ENCODE data around the gene ATP6V1E1.
"Not testable (repeated sequence)": the region's sequence is repeated elsewhere in the genome, so short reads cannot be mapped to it uniquely, and the experiment has no call there.

ATP6V1E1 gene

GRCh38 chr22:17583151-17583550 lies 45.4 kb downstream of the ATP6V1E1 start:
- in situ Hi-C loops (cut with HindIII; ENCODE audit: low sequenced_read_pairs), result no loop called here

GRCh38 chr22:17581631-17582030 lies 46.9 kb downstream of the ATP6V1E1 start:
- in situ Hi-C loops (cut with HindIII; ENCODE audit: low sequenced_read_pairs), result no loop called here

- in situ Hi-C loops (cut with HindIII; ENCODE audit: low sequenced_read_pairs), result no loop called here
Observed at GRCh38 chr22:17581056-17581455, 47.5 kb downstream of the ATP6V1E1 start.

GRCh38 chr22:17580441-17581031 lies 48.0 kb downstream of the ATP6V1E1 start:
- in situ Hi-C loops (cut with HindIII; ENCODE audit: low sequenced_read_pairs), result no loop called here

GRCh38 chr22:17579535-17579981 lies 49.0 kb downstream of the ATP6V1E1 start:
- in situ Hi-C loops (cut with HindIII; ENCODE audit: low sequenced_read_pairs), result no loop called here

- in situ Hi-C loops (cut with HindIII; ENCODE audit: low sequenced_read_pairs), result no loop called here
Observed at GRCh38 chr22:17578136-17578754, 50.3 kb downstream of the ATP6V1E1 start.

- in situ Hi-C loops (cut with HindIII; ENCODE audit: low sequenced_read_pairs), result no loop called here
Observed at GRCh38 chr22:17576470-17576869, 52.1 kb downstream of the ATP6V1E1 start.

- in situ Hi-C loops (cut with HindIII; ENCODE audit: low sequenced_read_pairs), result no loop called here
Observed at GRCh38 chr22:17575681-17576080, 52.9 kb downstream of the ATP6V1E1 start.

GRCh38 chr22:17575151-17575550 lies 53.4 kb downstream of the ATP6V1E1 start:
- in situ Hi-C loops (cut with HindIII; ENCODE audit: low sequenced_read_pairs), result no loop called here

- in situ Hi-C loops (cut with HindIII; ENCODE audit: low sequenced_read_pairs), result no loop called here
Observed at GRCh38 chr22:17570851-17571631, 57.5 kb downstream of the ATP6V1E1 start.

- in situ Hi-C loops (cut with HindIII; ENCODE audit: low sequenced_read_pairs), result no loop called here
Observed at GRCh38 chr22:17569971-17570511, 58.5 kb downstream of the ATP6V1E1 start.

GRCh38 chr22:17566776-17567175 lies 61.8 kb downstream of the ATP6V1E1 start:
- in situ Hi-C loops (cut with HindIII; ENCODE audit: low sequenced_read_pairs), result no loop called here

- in situ Hi-C loops (cut with HindIII; ENCODE audit: low sequenced_read_pairs), result not testable (repeated sequence)
Observed at GRCh38 chr22:17566016-17566687, 62.4 kb downstream of the ATP6V1E1 start.

- in situ Hi-C loops (cut with HindIII; ENCODE audit: low sequenced_read_pairs), result no loop called here
Observed at GRCh38 chr22:17563936-17564391, 64.6 kb downstream of the ATP6V1E1 start.

GRCh38 chr22:17562906-17563870 lies 65.4 kb downstream of the ATP6V1E1 start, which contains the start of gene SLC25A18:
TSS of gene SLC25A18 (plus strand) at chr22:17563498. CDS start at chr22:17579945, 16,447 bp downstream.
- in situ Hi-C loops (cut with HindIII; ENCODE audit: low sequenced_read_pairs), result no loop called here

- in situ Hi-C loops (cut with HindIII; ENCODE audit: low sequenced_read_pairs), result no loop called here
Observed at GRCh38 chr22:17559188-17559587, 69.4 kb downstream of the ATP6V1E1 start.

GRCh38 chr22:17554814-17555213 lies 73.7 kb downstream of the ATP6V1E1 start:
- in situ Hi-C loops (cut with HindIII; ENCODE audit: low sequenced_read_pairs), result no loop called here

GRCh38 chr22:17552737-17553136 lies 75.8 kb downstream of the ATP6V1E1 start:
- in situ Hi-C loops (cut with HindIII; ENCODE audit: low sequenced_read_pairs), result no loop called here

- in situ Hi-C loops (cut with HindIII; ENCODE audit: low sequenced_read_pairs), result no loop called here
Observed at GRCh38 chr22:17549655-17550054, 78.9 kb downstream of the ATP6V1E1 start.

GRCh38 chr22:17549183-17549582 lies 79.4 kb downstream of the ATP6V1E1 start:
- in situ Hi-C loops (cut with HindIII; ENCODE audit: low sequenced_read_pairs), result no loop called here

Data from DLD1 (cell line).